Smooth muscle cell (in vitro differentiated cells): ENCODE results near the gene ZNF3. TPM values are rescaled to one million over a fixed set of nuclear protein-coding genes. Genes with fewer than 3 reads are reported as not detected.
A peak's percentile ranks its signal among the peaks of the same experiment; 100 is the strongest.

Experiments
- DNase-seq: peaks from one replicate; lab custom pipeline; 2025; ENCODE audit not compliant: unreplicated experiment; lab: John Stamatoyannopoulos, UW
- H2AFZ ChIP-seq: fragments of 200-600 bp; sonication (generic); 2 replicates; pipeline ENCODE4 v1.6.0; 2016; ENCODE audit warnings: antibody characterized with exemption, low read depth, mild to moderate bottlenecking
- H3F3A ChIP-seq: fragments of 200-600 bp; sonication (generic); 2 replicates; pipeline ENCODE4 v1.6.0; 2017; ENCODE audit warnings: antibody characterized with exemption, low read depth
- H3K27ac ChIP-seq: fragments of 200-600 bp; sonication (generic); 2 replicates; pipeline ENCODE4 v1.5.1; 2016; ENCODE audit warnings: low read depth, mild to moderate bottlenecking
- H3K27me3 ChIP-seq: fragments of 200-600 bp; sonication (generic); 2 replicates; pipeline ENCODE4 v1.6.1; 2016; ENCODE audit warnings: low read depth, mild to moderate bottlenecking
- H3K36me3 ChIP-seq: fragments of 200-600 bp; sonication (generic); 2 replicates; pipeline ENCODE4 v1.5.1; 2016; ENCODE audit warnings: low read depth
- H3K4me1 ChIP-seq: fragments of 200-600 bp; sonication (generic); 2 replicates; pipeline ENCODE4 v1.5.1; 2016; ENCODE audit warnings: low read depth
- H3K4me2 ChIP-seq: fragments of 200-600 bp; sonication (generic); 2 replicates; pipeline ENCODE4 v1.6.0; 2016; ENCODE audit warnings: mild to moderate bottlenecking
- H3K4me3 ChIP-seq: fragments of 200-600 bp; sonication (generic); 2 replicates; pipeline ENCODE4 v1.5.1; 2016; ENCODE audit warnings: mild to moderate bottlenecking
- H3K79me2 ChIP-seq: fragments of 200-600 bp; sonication (generic); 2 replicates; pipeline ENCODE4 v1.6.0; 2016; ENCODE audit warnings: low read depth, mild to moderate bottlenecking
- H3K9ac ChIP-seq: fragments of 200-600 bp; sonication (generic); 2 replicates; pipeline ENCODE4 v1.6.0; 2016; ENCODE audit warnings: low read depth
- H3K9me3 ChIP-seq: fragments of 200-600 bp; sonication (generic); replicated peaks from 2 replicates; pipeline ENCODE4 v1.5.1; 2016; ENCODE audit warnings: low read depth
- H4K20me1 ChIP-seq: fragments of 200-600 bp; sonication (generic); 2 replicates; pipeline ENCODE4 v1.6.0; 2016; ENCODE audit warnings: low read depth
- CTCF ChIP-seq: fragments of 200-600 bp; sonication (generic); IDR thresholded peaks from 2 replicates; pipeline ENCODE4 v1.5.1; 2017; ENCODE audit warnings: borderline replicate concordance, mild to moderate bottlenecking, antibody characterized with exemption; ENCODE audit not compliant: insufficient read depth, poor library complexity, severe bottlenecking
- WGBS: methylation state at CpG from one replicate; pipeline ENCODE4 v1.1.7; 2016; ENCODE audit warnings: low lambda C conversion rate; 5-methylcytosine and 5-hydroxymethylcytosine counted together
- polyA plus RNA-seq: library from polyadenylated mRNA; unstranded; fragments of >200 nt; fragmentation: Nextera tagmentation; extraction: Ambion mirVana; gene quantifications from 2 replicates; pipeline ENCODE4 v1.2.1, GENCODE V29; 2016
- total RNA-seq: library from RNA; depleted of rRNA; stranded (reverse); fragments of >200 nt; gene quantifications from 2 replicates; pipeline ENCODE4 v1.2.3, GENCODE V29; 2014

Gene ZNF3
- total and polyA plus RNA-seq, 2 experiments from 2014 or later: 21.6 to 22.0 TPM

GRCh38 chr7:100102950-100103840 is 21.7 kb upstream of the ZNF3 start:
- H2AFZ ChIP-seq: no peak overlapping the region
- peak overlapping the region; percentile 99 for H3K27ac ChIP-seq
- H3K4me2 ChIP-seq: no peak overlapping the region
- no peaks in the 10 kb centered on the region for H3K9me3 ChIP-seq
- no peaks in the 10 kb centered on the region for H3K27me3 ChIP-seq
- peaks cover 9% of the 10 kb centered on the region for H3K36me3 ChIP-seq
- H4K20me1 ChIP-seq: peaks cover 14% of the 10 kb centered on the region
- no peak for TF ChIP-seq CTCF
- no peak overlapping the region for H3K9ac ChIP-seq
- H3F3A ChIP-seq: peaks cover 11% of the 10 kb centered on the region
- peaks cover 15% of the 10 kb centered on the region for H3K4me1 ChIP-seq
- 85% methylated on average over 17 of the region's 17 CpGs for WGBS
- peaks cover 21% of the 10 kb centered on the region for H3K79me2 ChIP-seq
- DNase-seq: no peak
- H3K4me3 ChIP-seq: no peak overlapping the region

GRCh38 chr7:100101016-100101862 is 19.7 kb upstream of the ZNF3 start, which contains the start of the genes AP4M1 and MCM7:
Gene AP4M1 (plus strand): TSS chr7:100101643. CDS start chr7:100101715, 72 bp downstream.
Gene MCM7 (minus strand): TSS chr7:100101397. CDS start chr7:100101294, 103 bp downstream.
- Histone ChIP-seq H3K27ac (peak within 1 kb of the TSS; percentile 99), H3K4me2 (peak within 1 kb of the TSS; percentile 100), H3K36me3 (peaks cover 19% of the 10 kb centered on the region), H3K27me3 (no peaks in the 10 kb centered on the region), H2AFZ (peak within 1 kb of the TSS; percentile 54), H3K9me3 (no peaks in the 10 kb centered on the region), H4K20me1 (peaks cover 14% of the 10 kb centered on the region), H3K9ac (peak within 1 kb of the TSS; percentile 97), H3K4me3 (peak within 1 kb of the TSS; percentile 93), H3K79me2 (peaks cover 25% of the 10 kb centered on the region), H3F3A (peaks cover 11% of the 10 kb centered on the region), H3K4me1 (peaks cover 15% of the 10 kb centered on the region)
- no peak for TF ChIP-seq CTCF
- peak; percentile 88 for DNase-seq
- under 1% methylated on average over 73 of the region's 80 CpGs for whole genome bisulfite sequencing

DNA sequence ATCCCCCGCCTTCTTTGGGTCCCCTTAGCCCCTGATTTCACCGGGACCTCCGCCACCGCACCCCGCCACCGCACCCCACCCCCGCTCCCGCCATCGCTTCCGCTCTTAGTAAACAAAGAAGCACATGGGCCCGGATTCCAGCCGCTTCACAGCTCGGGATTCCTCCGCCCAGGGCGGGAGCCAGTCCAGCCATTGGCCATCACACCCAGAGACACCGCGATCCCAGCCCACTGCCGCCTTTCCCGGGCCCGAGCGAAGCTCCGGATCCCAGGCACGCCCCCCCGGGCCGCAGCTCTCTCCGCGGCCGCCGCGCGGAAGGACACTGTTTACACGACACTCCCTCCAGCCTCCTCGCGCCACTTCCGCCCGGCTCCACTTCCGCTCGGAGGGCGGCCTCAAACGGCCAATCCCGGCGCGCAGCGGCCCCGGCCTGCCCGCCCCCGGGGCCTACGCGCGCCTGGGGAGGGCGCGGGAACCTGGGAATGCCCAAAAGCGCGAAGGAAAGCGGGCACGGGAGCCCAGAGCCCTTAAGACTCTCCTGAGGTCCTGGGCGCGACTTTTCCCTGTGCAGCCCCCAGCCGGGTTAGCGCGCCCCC is 19.0 kb upstream of the ZNF3 start:
- Histone ChIP-seq H3F3A (peaks cover 11% of the 10 kb centered on the region), H3K9ac (peak overlapping the region; percentile 97), H3K4me1 (peaks cover 15% of the 10 kb centered on the region), H4K20me1 (peaks cover 14% of the 10 kb centered on the region), H3K4me3 (peak overlapping the region; percentile 93), H3K4me2 (peak overlapping the region; percentile 100), H3K27me3 (no peaks in the 10 kb centered on the region), H2AFZ (no peak overlapping the region), H3K27ac (peak overlapping the region; percentile 99), H3K79me2 (peaks cover 25% of the 10 kb centered on the region), H3K36me3 (peaks cover 19% of the 10 kb centered on the region), H3K9me3 (no peaks in the 10 kb centered on the region)
- no peak for TF ChIP-seq CTCF
- WGBS: 1% methylated on average over 57 of the region's 61 CpGs
- DNase-seq: peak; percentile 86
